Panc1 (cell line): ENCODE results near the gene AFG1L. TPM values are rescaled to one million over a fixed set of nuclear protein-coding genes. Genes with fewer than 3 reads are reported as not detected.

ENCODE experiments used
- ATAC-seq: fragments of 200-7000 bp; cut with Tn5 transposase; 2 replicates; pipeline ENCODE4 v1.9.1; 2020; ENCODE audit warnings: mild to moderate bottlenecking, moderate library complexity
- BruUV-seq: library from RNA; stranded (reverse); fragments of 400-500 nt; replicated peaks from 2 replicates; lab custom pipeline; 2021; lab: Mats Ljungman, UMichigan
- CTCF ChIA-PET: fragments of 300-600 bp; sonication (Branson Sonifier 250); formaldehyde crosslinking; loops from one replicate; lab custom pipeline; 2022; ENCODE audit warnings: antibody characterized with exemption; lab: Charles Lee
- POLR2A ChIA-PET: fragments of 300-600 bp; sonication (Branson Sonifier 250); formaldehyde crosslinking; loops from one replicate; lab custom pipeline; 2022; ENCODE audit warnings: antibody characterized with exemption; lab: Charles Lee
- DNase-seq: peaks from one replicate; pipeline ENCODE4 v3.0.0-alpha.2; 2010; ENCODE audit warnings: low read depth, low spot score
- H3K27ac ChIP-seq: 2 replicates; pipeline ENCODE4 v1.5.1; 2011; ENCODE audit warnings: mild to moderate bottlenecking, low read length, inconsistent platforms
- H3K27me3 ChIP-seq: fragments of 200-500 bp; sonication (Bioruptor generic); 2 replicates; pipeline ENCODE4 v1.6.0; 2014; ENCODE audit warnings: low read length, inconsistent platforms; ENCODE audit not compliant: control insufficient read depth, insufficient read depth
- H3K36me3 ChIP-seq: fragments of 200-500 bp; sonication (Bioruptor generic); 2 replicates; pipeline ENCODE4 v1.5.1; 2014; ENCODE audit warnings: inconsistent platforms, mild to moderate bottlenecking, low read length, moderate library complexity; ENCODE audit not compliant: control insufficient read depth, insufficient read depth
- H3K4me1 ChIP-seq: 2 replicates; pipeline ENCODE4 v1.5.1; 2011; ENCODE audit warnings: inconsistent platforms, mild to moderate bottlenecking, low read length, moderate library complexity; ENCODE audit not compliant: control insufficient read depth, insufficient read depth
- H3K4me3 ChIP-seq, 2 experiments: 2 replicates each; pipeline ENCODE4 v1.5.1; 2011 to 2012; ENCODE audit warnings: low read depth in 2 of 2, low read length in 2 of 2, mild to moderate bottlenecking in 2 of 2, inconsistent platforms in 1 of 2, moderate library complexity in 1 of 2
- H3K9me3 ChIP-seq: fragments of 200-500 bp; sonication (Bioruptor generic); 2 replicates; pipeline ENCODE4 v1.5.1; 2014; ENCODE audit warnings: low read depth, mild to moderate bottlenecking, inconsistent platforms, low read length, moderate library complexity; ENCODE audit not compliant: control insufficient read depth, insufficient read depth
- POLR2AphosphoS5 ChIP-seq: IDR thresholded peaks from 2 replicates; pipeline ENCODE4 v1.6.1; 2012; ENCODE audit warnings: mild to moderate bottlenecking, low read depth, low read length, moderate library complexity
- SIN3A ChIP-seq: IDR thresholded peaks from 2 replicates; pipeline ENCODE4 v1.6.1; 2012; ENCODE audit warnings: low read depth, mild to moderate bottlenecking, low read length, moderate library complexity, borderline replicate concordance; ENCODE audit not compliant: insufficient read depth
- TCF7L2 ChIP-seq: IDR thresholded peaks from 2 replicates; pipeline ENCODE4 v1.6.1; 2011; ENCODE audit warnings: mild to moderate bottlenecking, low read depth, low read length, inconsistent platforms
- in situ Hi-C: cut with HindIII; loops from 2 replicates; pipeline ENCODE4 v1.10.0; 2016; ENCODE audit warnings: low sequenced_read_pairs, low pct_unique_long_range_greater_than_20kb
- intact Hi-C: fragments of 100-400 bp; cut with micrococcal nuclease; formaldehyde crosslinking; loops from one replicate; pipeline ENCODE4 v1.10.0; 2022; ENCODE audit not compliant: unreplicated experiment
- total RNA-seq: library from RNA; stranded (reverse); gene quantifications from one replicate; pipeline ENCODE4 v1.2.1, GENCODE V29; 2021; ENCODE audit not compliant: unreplicated experiment
- TF ChIP-seq, protein P1 (sequence below), 2 experiments: IDR thresholded peaks; 2 replicates each; pipeline ENCODE4 v1.6.1; 2011 to 2012; ENCODE audit warnings: low read depth in 2 of 2, control low read depth in 1 of 2, low read length in 1 of 2, mild to moderate bottlenecking in 1 of 2, moderate library complexity in 1 of 2; ENCODE audit not compliant: insufficient read depth in 1 of 2
- TF ChIP-seq, protein P2 (sequence below): fragments of 450-650 bp; IDR thresholded peaks from 2 replicates; pipeline ENCODE4 v1.5.1; 2017; ENCODE audit warnings: mild to moderate bottlenecking

Gene AFG1L
- total RNA-seq, 1 experiment from 2014 or later, result 12.4 TPM

DNA sequence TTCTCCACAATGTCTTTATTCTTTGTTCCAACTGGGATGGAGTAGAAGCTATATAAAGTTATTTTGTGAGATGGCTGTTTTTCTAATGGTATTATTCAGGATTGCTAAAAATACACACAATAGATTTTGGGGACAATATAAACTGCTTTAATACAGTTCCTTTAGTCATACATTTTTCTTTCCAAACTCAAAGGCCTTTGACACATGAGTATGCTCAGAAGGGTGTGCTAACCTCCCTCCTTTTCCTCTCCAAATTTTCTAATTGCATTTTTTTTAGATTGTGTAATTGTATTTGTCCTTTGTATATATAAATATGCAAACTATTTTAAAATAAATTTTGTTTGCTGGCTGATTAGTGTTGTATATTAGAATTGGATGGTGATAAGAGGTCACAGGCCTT, 146.3 kb downstream of the AFG1L start:
- POLR2A ChIA-PET, result no interaction called here
- no peak overlapping the region for H3K27ac ChIP-seq
- in situ Hi-C loops, result no loop called here
- no peak for DNase-seq
- no peaks in the 10 kb centered on the region for H3K36me3 ChIP-seq
- intact Hi-C loops, result no loop called here
- no peak for ATAC-seq
- H3K4me1 ChIP-seq, result no peaks in the 10 kb centered on the region
- BruUV-seq, result no TSS peak
- H3K27me3 ChIP-seq, result no peaks in the 10 kb centered on the region
- H3K9me3 ChIP-seq, result no peaks in the 10 kb centered on the region
- TF ChIP-seq POLR2AphosphoS5 (no peak), TCF7L2 (no peak), SIN3A (no peak)
- TF ChIP-seq, protein P1, sequence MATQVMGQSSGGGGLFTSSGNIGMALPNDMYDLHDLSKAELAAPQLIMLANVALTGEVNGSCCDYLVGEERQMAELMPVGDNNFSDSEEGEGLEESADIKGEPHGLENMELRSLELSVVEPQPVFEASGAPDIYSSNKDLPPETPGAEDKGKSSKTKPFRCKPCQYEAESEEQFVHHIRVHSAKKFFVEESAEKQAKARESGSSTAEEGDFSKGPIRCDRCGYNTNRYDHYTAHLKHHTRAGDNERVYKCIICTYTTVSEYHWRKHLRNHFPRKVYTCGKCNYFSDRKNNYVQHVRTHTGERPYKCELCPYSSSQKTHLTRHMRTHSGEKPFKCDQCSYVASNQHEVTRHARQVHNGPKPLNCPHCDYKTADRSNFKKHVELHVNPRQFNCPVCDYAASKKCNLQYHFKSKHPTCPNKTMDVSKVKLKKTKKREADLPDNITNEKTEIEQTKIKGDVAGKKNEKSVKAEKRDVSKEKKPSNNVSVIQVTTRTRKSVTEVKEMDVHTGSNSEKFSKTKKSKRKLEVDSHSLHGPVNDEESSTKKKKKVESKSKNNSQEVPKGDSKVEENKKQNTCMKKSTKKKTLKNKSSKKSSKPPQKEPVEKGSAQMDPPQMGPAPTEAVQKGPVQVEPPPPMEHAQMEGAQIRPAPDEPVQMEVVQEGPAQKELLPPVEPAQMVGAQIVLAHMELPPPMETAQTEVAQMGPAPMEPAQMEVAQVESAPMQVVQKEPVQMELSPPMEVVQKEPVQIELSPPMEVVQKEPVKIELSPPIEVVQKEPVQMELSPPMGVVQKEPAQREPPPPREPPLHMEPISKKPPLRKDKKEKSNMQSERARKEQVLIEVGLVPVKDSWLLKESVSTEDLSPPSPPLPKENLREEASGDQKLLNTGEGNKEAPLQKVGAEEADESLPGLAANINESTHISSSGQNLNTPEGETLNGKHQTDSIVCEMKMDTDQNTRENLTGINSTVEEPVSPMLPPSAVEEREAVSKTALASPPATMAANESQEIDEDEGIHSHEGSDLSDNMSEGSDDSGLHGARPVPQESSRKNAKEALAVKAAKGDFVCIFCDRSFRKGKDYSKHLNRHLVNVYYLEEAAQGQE (IDR thresholded peaks at IDR 0.05; ENCODE audit: insufficient read depth in 1 of 2, low read depth in 2 of 2, low read length in 1 of 2), result no peak
- TF ChIP-seq, protein P2, sequence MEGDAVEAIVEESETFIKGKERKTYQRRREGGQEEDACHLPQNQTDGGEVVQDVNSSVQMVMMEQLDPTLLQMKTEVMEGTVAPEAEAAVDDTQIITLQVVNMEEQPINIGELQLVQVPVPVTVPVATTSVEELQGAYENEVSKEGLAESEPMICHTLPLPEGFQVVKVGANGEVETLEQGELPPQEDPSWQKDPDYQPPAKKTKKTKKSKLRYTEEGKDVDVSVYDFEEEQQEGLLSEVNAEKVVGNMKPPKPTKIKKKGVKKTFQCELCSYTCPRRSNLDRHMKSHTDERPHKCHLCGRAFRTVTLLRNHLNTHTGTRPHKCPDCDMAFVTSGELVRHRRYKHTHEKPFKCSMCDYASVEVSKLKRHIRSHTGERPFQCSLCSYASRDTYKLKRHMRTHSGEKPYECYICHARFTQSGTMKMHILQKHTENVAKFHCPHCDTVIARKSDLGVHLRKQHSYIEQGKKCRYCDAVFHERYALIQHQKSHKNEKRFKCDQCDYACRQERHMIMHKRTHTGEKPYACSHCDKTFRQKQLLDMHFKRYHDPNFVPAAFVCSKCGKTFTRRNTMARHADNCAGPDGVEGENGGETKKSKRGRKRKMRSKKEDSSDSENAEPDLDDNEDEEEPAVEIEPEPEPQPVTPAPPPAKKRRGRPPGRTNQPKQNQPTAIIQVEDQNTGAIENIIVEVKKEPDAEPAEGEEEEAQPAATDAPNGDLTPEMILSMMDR, result no peak
- CTCF ChIA-PET, result interaction anchor here (0.7 kb wide), 1 partner anchor 160 kb away, joined by 3 read pairs; no protein-coding TSS in a partner anchor
- H3K4me3 ChIP-seq, result no peak overlapping the region

DNA sequence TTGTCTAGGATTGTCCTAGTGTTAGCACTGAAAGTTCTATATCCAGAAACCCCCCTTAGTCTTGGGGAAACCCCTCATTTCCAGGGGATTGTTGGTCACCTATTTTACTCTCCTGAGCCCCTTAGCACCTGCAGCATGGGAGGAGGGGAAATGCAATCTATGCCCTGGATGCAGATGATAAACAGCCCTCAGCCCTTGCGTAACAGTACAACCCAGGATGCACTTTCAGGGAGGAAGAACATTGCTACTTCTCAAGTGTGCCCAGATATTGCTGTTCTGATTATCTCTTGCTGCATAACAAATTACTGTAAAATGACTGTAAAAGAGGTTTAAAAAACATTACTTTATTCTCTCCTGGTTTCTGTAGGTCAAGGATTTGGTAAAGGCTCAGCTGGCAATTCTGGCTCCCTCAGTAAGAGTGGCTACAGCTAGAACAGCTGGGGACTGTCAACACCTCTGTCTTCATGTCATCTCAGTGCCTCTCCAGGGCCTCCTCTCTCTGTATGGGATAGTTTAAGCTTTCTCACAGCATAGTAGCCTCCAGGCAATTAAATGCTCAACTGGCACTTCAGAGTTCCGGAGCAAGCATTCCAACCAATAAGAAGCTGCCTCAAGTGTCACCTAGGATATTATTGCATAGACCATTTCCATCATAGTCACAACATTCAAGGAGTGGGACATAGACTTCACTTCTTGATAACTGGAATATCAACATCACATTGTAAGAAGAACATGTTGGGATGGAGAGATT, 148.1 kb downstream of the AFG1L start:
- CTCF ChIA-PET, result no interaction called here
- in situ Hi-C loops, result no loop called here
- BruUV-seq, result no TSS peak

More for the DNA sequence above, 148.1 kb downstream of the AFG1L start:
- Histone ChIP-seq H3K36me3 (no peaks in the 10 kb centered on the region), H3K4me3 (no peak overlapping the region), H3K27ac (no peak overlapping the region), H3K9me3 (no peaks in the 10 kb centered on the region), H3K27me3 (no peaks in the 10 kb centered on the region), H3K4me1 (no peaks in the 10 kb centered on the region)
- TF ChIP-seq POLR2AphosphoS5, result no peak
- TF ChIP-seq, protein P1 (IDR thresholded peaks at IDR 0.05; ENCODE audit: insufficient read depth in 1 of 2, low read depth in 2 of 2, low read length in 1 of 2), result no peak
- TF ChIP-seq, protein P2, result no peak
- no peak for TF ChIP-seq SIN3A
- TF ChIP-seq TCF7L2, result no peak
- no peak for ATAC-seq
- POLR2A ChIA-PET, result no interaction called here
- intact Hi-C loops, result no loop called here
- DNase-seq, result no peak
